ENCODE data around the gene TAF1C.
A peak's percentile ranks its signal among the peaks of the same experiment; 100 is the strongest.

Gene TAF1C

DNA sequence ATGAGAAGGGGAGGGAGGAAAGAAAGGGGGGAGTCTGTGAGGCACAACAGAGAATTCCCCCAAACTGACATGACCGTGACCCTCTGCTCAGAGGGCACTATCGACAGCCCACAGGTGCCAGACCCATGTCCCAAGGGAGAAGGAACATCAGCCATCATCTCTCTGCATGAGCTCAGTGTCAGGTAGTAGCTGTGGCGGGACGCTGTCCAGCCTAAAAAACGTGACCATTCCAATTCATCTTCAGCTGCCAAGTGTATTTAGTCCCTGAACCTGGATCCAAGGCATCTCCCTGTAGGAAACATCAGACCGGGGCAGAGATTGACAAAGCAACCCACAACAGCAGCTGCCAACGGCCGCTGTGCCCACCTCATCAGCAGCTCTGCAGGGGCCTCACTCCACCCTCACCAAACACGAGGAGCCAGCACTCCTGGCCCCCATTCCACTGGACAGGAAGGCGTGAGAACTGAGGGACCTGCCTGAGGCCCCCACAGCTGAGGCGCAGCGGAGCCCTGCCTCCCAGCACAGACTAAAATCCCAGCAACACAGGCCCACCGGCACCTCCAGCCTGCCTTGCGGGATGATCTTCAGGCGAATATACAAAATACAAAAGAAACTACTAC, 8.6 kb downstream of the TAF1C start:
- Mint-ChIP-seq H3K4me3 (no peak overlapping the region), H3K4me1 (peaks cover 7% of the 10 kb centered on the region), H3K36me3 (ENCODE audit: insufficient read depth) (peaks cover 8% of the 10 kb centered on the region), H3K9me3 (no peaks in the 10 kb centered on the region), H3K27me3 (no peaks in the 10 kb centered on the region), H3K27ac (ENCODE audit: low read depth) (no peak overlapping the region)
- no peak for ATAC-seq (replicated peaks; ENCODE audit: extremely low read depth, poor library complexity, severe bottlenecking)
- no peak for DNase-seq (ENCODE audit: low spot score in 2 of 2)

DNA sequence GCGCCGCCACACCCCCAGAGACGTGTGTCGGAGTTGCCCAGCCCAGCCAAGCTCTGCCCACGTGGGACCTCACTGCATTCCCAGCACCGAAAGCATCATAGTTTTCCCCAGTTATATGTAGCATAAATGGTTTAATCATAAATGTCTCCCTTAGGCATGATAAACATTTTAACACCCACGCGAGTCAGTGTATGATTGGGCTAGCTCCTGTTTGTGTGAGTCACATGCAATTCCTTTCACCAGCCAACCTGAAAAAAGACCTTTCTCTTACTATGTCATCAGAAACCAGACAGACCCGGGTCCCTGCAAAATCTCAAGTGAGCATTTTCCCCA, 9.2 kb downstream of the TAF1C start:
- H3K9me3 Mint-ChIP-seq = no peaks in the 10 kb centered on the region
- H3K4me1 Mint-ChIP-seq = peaks cover 7% of the 10 kb centered on the region
- no peak overlapping the region for H3K27ac Mint-ChIP-seq (ENCODE audit: low read depth)
- ATAC-seq (replicated peaks; ENCODE audit: extremely low read depth, poor library complexity, severe bottlenecking) (no peak), DNase-seq (ENCODE audit: low spot score in 2 of 2) (no peak)
- peaks cover 8% of the 10 kb centered on the region for H3K36me3 Mint-ChIP-seq (ENCODE audit: insufficient read depth)
- no peaks in the 10 kb centered on the region for H3K27me3 Mint-ChIP-seq
- H3K4me3 Mint-ChIP-seq = no peak overlapping the region

DNA sequence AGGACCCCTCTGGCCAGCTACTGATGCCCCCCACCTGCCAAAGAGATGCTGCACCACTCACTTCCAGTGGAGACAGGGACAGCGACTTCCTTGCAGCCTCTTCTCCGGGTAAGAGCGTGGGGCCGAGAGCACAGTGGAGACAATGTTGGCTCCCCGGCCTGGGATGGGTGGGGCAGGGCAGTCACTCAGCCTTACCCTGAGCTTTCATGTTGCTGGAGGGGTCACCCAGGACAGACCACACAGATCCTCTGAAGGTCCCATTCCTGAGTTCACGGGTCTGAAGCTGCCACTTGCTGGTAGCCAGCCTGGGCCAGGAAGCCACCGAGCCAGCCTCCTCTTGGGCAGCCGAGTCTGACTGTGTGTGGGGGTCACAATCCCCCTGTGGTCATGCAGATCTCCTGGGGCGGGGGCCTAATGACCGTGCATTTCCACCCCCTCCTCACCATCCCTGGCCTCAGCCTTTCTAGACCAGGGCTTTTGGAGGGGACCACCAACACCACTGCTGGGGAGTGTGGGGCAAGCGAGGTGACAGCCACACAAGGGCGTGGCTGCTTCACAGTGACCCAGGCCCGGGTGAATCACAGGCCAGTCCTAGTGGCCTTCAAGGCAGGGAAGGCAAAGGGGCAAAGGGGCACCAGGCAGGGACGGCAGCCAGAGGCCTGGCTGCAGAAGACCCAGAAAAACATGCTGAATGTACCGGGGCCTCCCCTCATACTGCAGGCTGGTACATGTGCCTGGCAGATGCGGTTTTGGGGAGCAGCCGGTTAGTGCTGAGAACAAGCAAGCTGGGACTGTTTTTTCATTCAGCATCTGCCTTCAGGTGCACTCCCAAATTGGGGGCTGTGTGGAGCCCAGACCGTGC, 10.4 kb downstream of the TAF1C start:
- DNase-seq (ENCODE audit: low spot score in 2 of 2) (no peak), ATAC-seq (replicated peaks; ENCODE audit: extremely low read depth, poor library complexity, severe bottlenecking) (no peak)
- Mint-ChIP-seq H3K4me3 (no peak overlapping the region), H3K27me3 (no peaks in the 10 kb centered on the region), H3K4me1 (peaks cover 7% of the 10 kb centered on the region), H3K36me3 (ENCODE audit: insufficient read depth) (peaks cover 8% of the 10 kb centered on the region), H3K9me3 (no peaks in the 10 kb centered on the region), H3K27ac (ENCODE audit: low read depth) (no peak overlapping the region)

DNA sequence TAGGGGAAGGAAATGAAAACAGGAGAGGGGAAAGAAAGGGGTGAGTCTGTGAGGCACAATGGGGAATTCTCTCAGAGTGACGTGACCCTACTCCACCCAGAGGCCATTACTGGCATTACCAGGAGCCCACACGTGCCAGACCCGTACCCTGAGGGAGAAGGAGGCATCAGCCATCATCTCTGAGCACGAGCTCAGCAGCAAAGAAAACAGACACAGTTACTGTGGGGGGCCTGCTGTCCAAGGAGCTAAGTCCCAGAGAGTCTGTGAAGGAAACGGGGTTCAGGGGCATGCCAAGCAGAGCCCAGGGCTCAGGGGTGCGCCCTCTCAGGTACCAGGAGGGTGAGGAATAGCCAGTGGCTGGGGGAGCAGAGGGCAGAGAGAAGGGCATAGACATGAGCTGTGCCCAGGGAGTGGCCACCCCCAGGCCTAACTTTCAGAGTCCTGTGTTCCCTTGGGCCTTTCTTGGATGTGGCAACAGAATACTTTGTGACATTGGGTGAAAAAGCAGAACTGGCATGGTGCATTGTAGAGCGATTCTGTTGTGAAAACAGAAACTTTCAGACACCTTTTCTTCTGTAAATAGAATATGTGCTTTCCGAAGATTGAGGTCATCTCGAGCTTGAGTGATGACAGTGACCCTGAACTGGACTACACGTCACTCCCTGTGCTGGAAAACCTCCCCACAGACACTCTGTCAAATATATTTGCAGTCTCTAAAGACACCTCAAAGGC, 11.3 kb downstream of the TAF1C start:
- Mint-ChIP-seq H3K4me3 (no peak overlapping the region), H3K27ac (ENCODE audit: low read depth) (no peak overlapping the region), H3K27me3 (no peaks in the 10 kb centered on the region), H3K4me1 (peaks cover 7% of the 10 kb centered on the region), H3K36me3 (ENCODE audit: insufficient read depth) (peaks cover 8% of the 10 kb centered on the region), H3K9me3 (no peaks in the 10 kb centered on the region)
- ATAC-seq (replicated peaks; ENCODE audit: extremely low read depth, poor library complexity, severe bottlenecking) (peak; percentile 79), DNase-seq (ENCODE audit: low spot score in 2 of 2) (peak; percentile 30 to 42)

DNA sequence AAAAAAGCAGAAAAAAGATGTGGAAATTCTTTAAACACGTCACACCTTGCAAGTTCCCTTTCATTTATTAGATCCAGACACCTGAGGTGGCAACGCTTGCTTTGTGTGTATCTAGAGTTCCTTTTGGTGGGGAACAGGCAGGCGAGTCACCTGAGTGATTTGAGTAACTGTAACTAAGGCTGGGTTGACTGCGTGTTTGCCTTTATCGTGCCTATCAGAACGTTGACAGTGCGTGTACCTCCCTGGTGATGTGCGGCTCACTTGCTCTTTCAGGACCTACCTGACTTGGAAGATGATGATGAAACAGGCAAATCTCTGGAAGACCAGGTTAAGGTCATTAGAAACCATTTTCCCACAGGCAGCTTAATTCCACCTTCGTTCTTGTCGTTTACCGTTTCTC, 12.5 kb downstream of the TAF1C start:
- no peak for ATAC-seq (replicated peaks; ENCODE audit: extremely low read depth, poor library complexity, severe bottlenecking)
- Mint-ChIP-seq H3K36me3 (ENCODE audit: insufficient read depth) (peaks cover 3% of the 10 kb centered on the region), H3K9me3 (no peaks in the 10 kb centered on the region), H3K4me1 (peaks cover 7% of the 10 kb centered on the region), H3K4me3 (no peak overlapping the region), H3K27ac (ENCODE audit: low read depth) (no peak overlapping the region), H3K27me3 (peaks cover 11% of the 10 kb centered on the region)
- no peak for DNase-seq (ENCODE audit: low spot score in 2 of 2)

DNA sequence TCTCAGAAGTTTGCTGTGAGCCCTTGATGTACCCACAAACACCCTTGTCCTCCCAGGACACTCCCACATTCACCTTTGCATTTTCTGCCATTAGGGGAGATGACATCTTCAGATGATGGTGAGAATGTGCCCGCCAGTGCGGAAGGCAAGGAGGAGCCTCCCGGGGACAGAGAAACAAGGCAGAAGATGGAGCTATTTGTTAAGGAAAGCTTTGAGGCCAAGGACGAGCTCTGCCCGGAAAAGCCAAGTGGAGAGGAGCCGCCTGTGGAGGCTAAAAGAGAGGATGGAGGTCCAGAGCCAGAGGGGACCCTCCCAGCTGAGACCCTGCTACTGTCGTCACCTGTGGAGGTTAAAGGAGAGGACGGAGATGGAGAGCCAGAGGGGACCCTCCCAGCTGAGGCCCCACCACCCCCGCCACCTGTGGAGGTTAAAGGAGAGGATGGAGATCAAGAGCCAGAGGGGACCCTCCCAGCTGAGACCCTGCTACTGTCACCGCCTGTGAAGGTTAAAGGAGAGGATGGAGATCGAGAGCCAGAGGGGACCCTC, 17.0 kb downstream of the TAF1C start:
- H3K4me3 Mint-ChIP-seq = no peak overlapping the region
- no peak for ATAC-seq (replicated peaks; ENCODE audit: extremely low read depth, poor library complexity, severe bottlenecking)
- no peak overlapping the region for H3K27ac Mint-ChIP-seq (ENCODE audit: low read depth)
- no peaks in the 10 kb centered on the region for H3K4me1 Mint-ChIP-seq
- H3K27me3 Mint-ChIP-seq = peaks cover 35% of the 10 kb centered on the region
- DNase-seq (ENCODE audit: low spot score in 2 of 2) = no peak
- no peaks in the 10 kb centered on the region for H3K36me3 Mint-ChIP-seq (ENCODE audit: insufficient read depth)
- no peaks in the 10 kb centered on the region for H3K9me3 Mint-ChIP-seq

DNA sequence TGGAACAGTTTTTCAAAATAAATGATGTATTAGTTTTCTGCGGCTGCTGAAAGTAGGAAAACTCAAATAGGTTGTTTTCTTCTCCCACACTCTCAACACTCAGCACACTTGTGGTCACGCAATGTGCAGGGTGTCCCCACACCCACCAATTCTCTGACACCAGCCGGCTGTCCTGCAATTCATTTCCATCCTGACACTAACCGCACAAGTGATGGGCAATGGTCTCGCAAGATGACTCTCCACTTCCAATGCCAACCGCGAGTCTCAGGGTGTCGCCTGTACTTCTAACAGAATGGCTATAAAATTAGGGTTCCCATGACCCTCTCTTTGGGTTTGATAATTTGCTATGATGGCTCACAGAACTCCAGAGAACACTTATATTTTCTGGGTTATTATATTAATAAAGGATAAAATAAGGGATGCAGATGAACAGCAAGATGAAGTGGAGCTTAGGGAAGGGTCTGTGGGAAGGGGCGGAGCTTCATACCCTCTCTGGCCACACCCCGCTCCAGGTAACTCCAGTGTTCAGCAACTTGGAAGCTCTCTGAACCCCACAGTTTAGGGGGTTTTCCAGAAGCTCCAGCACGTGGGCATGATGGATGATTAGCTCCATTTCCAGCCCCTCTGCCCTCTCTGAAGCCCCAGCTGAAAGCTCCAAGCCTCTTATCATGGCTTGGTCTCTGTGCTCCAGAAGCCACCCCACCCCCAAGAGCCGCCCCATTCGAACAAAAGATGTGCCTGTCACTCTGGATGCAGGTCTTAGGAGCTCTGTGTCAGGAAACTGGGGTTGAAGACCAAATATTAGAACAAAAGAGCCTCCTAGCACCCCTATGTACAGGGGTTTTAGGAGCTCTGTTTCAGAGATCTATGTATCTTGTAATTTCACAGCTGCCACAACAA, 19.8 kb downstream of the TAF1C start:
- DNase-seq (ENCODE audit: low spot score in 2 of 2) = no peak
- no peak for ATAC-seq (replicated peaks; ENCODE audit: extremely low read depth, poor library complexity, severe bottlenecking)
- Mint-ChIP-seq H3K4me3 (no peak overlapping the region), H3K4me1 (no peaks in the 10 kb centered on the region), H3K9me3 (no peaks in the 10 kb centered on the region), H3K27me3 (peaks cover 47% of the 10 kb centered on the region), H3K27ac (ENCODE audit: low read depth) (no peak overlapping the region), H3K36me3 (ENCODE audit: insufficient read depth) (no peaks in the 10 kb centered on the region)

- H3K27me3 Mint-ChIP-seq = peaks cover 56% of the 10 kb centered on the region
- no peak for ATAC-seq (replicated peaks; ENCODE audit: extremely low read depth, poor library complexity, severe bottlenecking)
- H3K36me3 Mint-ChIP-seq (ENCODE audit: insufficient read depth) = no peaks in the 10 kb centered on the region
- no peak for DNase-seq (ENCODE audit: low spot score in 2 of 2)
- H3K4me3 Mint-ChIP-seq = no peak overlapping the region
- no peak overlapping the region for H3K27ac Mint-ChIP-seq (ENCODE audit: low read depth)
- no peaks in the 10 kb centered on the region for H3K4me1 Mint-ChIP-seq
- no peaks in the 10 kb centered on the region for H3K9me3 Mint-ChIP-seq
Measured at GRCh38 chr16:84165746-84166145, 21.1 kb downstream of the TAF1C start.

GRCh38 chr16:84161801-84162200, 25.1 kb downstream of the TAF1C start:
- no peak for ATAC-seq (replicated peaks; ENCODE audit: extremely low read depth, poor library complexity, severe bottlenecking)
- Mint-ChIP-seq H3K27me3 (peaks cover 61% of the 10 kb centered on the region), H3K4me1 (no peaks in the 10 kb centered on the region), H3K9me3 (no peaks in the 10 kb centered on the region), H3K4me3 (no peak overlapping the region), H3K36me3 (ENCODE audit: insufficient read depth) (no peaks in the 10 kb centered on the region), H3K27ac (ENCODE audit: low read depth) (no peak overlapping the region)
- no peak for DNase-seq (ENCODE audit: low spot score in 2 of 2)

DNA sequence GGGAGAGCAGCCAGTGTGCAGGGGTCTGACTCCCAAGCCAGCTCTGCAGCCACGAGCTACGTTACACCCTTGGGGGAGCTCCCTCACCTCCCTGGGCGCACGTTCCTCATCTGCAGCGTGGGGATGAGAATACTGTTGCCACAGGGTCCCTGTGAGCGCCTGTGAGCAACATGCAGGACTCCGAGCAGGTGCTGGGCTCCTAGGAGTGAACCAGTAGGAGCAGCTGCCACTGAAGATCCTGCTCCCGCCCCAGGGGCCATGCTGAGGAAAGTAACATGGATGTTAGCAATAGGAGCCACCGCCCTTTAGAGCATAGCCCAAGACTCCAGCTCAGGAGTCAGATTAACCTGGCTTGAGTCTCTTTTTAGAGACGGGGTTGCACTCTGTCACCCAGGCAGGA, 25.8 kb downstream of the TAF1C start:
- Mint-ChIP-seq H3K4me3 (no peak overlapping the region), H3K9me3 (no peaks in the 10 kb centered on the region), H3K27me3 (peaks cover 68% of the 10 kb centered on the region), H3K36me3 (ENCODE audit: insufficient read depth) (no peaks in the 10 kb centered on the region), H3K4me1 (no peaks in the 10 kb centered on the region), H3K27ac (ENCODE audit: low read depth) (no peak overlapping the region)
- ATAC-seq (replicated peaks; ENCODE audit: extremely low read depth, poor library complexity, severe bottlenecking) = no peak
- DNase-seq (ENCODE audit: low spot score in 2 of 2) = no peak

DNA sequence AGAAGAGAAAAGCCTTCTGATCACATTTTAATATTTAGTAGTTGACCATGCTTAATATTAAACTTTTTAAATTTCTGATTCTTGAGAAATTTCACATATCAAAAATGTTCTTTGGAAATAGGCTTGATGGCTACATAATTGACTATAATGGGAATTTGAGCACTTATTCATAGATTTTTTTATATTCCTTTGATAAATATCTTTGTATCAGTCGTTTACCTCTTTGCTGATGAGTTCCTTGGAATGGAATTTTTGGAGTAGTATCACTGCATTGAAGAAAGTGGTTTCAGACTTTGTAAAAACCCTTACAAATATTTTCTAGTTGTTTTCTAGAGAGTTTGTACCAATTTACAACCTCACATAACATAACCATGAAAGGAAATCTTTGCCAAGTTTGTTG, 27.1 kb downstream of the TAF1C start:
- DNase-seq (ENCODE audit: low spot score in 2 of 2) = no peak
- Mint-ChIP-seq H3K9me3 (no peaks in the 10 kb centered on the region), H3K27me3 (peaks cover 65% of the 10 kb centered on the region), H3K4me3 (no peak overlapping the region), H3K36me3 (ENCODE audit: insufficient read depth) (no peaks in the 10 kb centered on the region), H3K27ac (ENCODE audit: low read depth) (no peak overlapping the region), H3K4me1 (no peaks in the 10 kb centered on the region)
- ATAC-seq (replicated peaks; ENCODE audit: extremely low read depth, poor library complexity, severe bottlenecking) = no peak

GRCh38 chr16:84159007-84159406, 27.9 kb downstream of the TAF1C start:
- DNase-seq (ENCODE audit: low spot score in 2 of 2) (no peak), ATAC-seq (replicated peaks; ENCODE audit: extremely low read depth, poor library complexity, severe bottlenecking) (no peak)
- H3K4me3 Mint-ChIP-seq = no peak overlapping the region
- no peaks in the 10 kb centered on the region for H3K9me3 Mint-ChIP-seq
- H3K27me3 Mint-ChIP-seq = peaks cover 57% of the 10 kb centered on the region
- no peaks in the 10 kb centered on the region for H3K36me3 Mint-ChIP-seq (ENCODE audit: insufficient read depth)
- no peak overlapping the region for H3K27ac Mint-ChIP-seq (ENCODE audit: low read depth)
- no peaks in the 10 kb centered on the region for H3K4me1 Mint-ChIP-seq
